GM21825 (cell line): ENCODE data around the gene ANKRD11.
"Not testable (repeated sequence)": the region's sequence is repeated elsewhere in the genome, so short reads cannot be mapped to it uniquely, and the experiment has no call there.

Experiments
- ATAC-seq: cut with Tn5 transposase; IDR thresholded peaks from one replicate; pipeline ENCODE4 v1.9.1; 2021; ENCODE audit warnings: mild to moderate bottlenecking, moderate library complexity; ENCODE audit not compliant: unreplicated experiment

ANKRD11 gene

GRCh38 chr16:89389504-89390223 lies 100.7 kb downstream of the ANKRD11 start:
- ATAC-seq = not testable (repeated sequence)

DNA sequence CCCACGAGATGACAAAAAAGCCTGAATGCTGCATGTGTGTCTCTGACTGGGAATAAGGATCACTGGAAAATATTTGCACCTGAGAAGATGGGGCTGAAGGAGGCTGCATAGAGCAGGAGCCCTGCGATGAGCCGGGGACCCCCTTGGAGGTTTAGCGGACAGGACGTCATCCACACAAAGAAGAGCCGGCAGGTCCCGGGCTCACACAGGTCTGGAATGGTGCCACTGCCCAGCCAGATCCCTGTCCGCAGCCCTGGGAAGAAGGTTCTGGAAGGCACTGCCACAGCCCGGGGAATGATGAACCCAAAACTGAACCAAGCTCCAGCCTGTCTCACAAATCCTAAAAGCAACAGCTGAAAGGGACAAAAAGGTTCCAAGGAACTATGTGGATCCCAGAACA lies 101.8 kb downstream of the ANKRD11 start:
- no peak for ATAC-seq

- ATAC-seq = no peak
These were observed 103.8 kb downstream of the ANKRD11 start for GRCh38 chr16:89386306-89387185.

DNA sequence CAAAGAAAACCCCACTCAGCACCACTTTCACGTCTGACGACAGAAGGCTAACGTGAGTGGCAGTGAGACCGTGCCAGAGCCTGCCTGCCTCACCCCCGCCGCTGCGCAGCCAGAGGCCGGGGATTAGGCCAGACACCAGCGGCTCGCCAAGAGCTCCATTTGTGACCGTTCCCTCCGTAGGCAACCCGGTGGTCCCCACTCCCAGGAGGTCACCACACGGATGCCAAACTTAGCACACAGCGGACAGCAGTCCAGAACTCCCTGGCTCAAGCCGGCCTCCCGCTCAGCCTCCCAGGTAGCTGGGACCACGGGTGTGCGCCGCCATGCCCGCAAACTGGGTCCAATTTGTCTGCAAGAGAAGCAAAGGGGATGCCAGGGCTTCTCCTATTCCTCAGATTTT lies 104.6 kb downstream of the ANKRD11 start:
- no peak for ATAC-seq

DNA sequence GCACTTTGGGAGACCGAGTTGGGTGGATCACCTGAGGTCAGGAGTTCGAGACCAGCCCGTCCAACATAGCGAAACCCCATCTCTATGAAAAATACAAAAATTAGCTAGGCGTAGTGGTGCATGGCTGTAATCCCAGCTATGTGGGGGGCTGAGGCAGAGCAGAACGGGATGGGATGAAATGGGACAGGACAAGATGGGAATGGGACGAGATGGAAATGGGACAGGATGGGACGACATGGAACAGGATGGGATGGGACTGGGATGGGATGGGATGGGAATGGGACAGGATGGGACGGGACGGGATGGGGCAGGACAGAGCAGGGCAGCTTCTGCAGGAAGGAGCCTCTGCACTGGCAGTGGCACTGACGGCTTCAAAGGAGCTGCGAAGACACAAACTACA lies 106.1 kb downstream of the ANKRD11 start:
- no peak for ATAC-seq

- no peak for ATAC-seq
These were observed 107.0 kb downstream of the ANKRD11 start for GRCh38 chr16:89383095-89384003.

GRCh38 chr16:89382555-89382954 lies 107.8 kb downstream of the ANKRD11 start:
- not testable (repeated sequence) for ATAC-seq

GRCh38 chr16:89381788-89382187 lies 108.6 kb downstream of the ANKRD11 start:
- no peak for ATAC-seq

- no peak for ATAC-seq
These were observed 109.7 kb downstream of the ANKRD11 start for GRCh38 chr16:89380681-89381080.

DNA sequence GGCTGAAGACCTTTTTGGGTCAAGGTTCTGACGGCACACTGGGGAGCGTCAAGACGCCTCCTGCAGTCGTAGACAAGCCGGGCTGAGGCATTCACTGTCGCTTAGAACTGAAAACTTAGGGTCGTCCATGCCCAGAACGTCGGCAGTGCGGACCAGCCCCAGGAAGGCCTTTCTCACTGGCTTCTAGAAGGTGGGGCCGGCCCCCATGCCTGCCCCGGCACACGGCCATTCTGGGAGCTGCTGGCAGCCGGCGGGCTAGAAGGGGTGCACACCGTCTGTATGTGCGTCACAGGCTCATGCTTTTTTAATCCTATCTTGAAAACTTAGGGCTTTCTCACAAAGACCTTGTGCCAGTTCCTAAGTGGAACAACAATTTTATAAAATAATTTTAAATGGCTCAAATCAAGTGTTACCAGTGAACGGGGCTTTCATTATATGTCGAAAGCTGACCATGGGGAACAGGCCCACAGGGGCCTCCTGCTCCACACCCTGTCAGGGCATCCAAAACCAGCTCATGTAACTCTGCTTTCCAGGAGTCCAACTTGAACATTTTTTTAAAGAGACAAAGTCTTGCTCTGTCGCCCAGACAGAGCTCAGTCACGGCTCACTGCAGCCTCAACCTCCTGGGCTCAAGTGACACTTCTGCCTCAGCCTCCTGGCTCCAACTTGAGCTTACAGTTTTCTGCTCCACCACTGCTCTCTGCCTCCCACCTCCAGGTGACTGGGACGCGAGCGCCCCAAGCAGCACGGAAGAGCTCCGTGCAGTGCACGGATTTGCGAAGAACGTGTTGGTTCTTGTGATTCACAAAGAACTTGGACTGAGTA lies 111.2 kb downstream of the ANKRD11 start:
- no peak for ATAC-seq

GRCh38 chr16:89377453-89377848 lies 112.9 kb downstream of the ANKRD11 start:
- ATAC-seq = no peak

DNA sequence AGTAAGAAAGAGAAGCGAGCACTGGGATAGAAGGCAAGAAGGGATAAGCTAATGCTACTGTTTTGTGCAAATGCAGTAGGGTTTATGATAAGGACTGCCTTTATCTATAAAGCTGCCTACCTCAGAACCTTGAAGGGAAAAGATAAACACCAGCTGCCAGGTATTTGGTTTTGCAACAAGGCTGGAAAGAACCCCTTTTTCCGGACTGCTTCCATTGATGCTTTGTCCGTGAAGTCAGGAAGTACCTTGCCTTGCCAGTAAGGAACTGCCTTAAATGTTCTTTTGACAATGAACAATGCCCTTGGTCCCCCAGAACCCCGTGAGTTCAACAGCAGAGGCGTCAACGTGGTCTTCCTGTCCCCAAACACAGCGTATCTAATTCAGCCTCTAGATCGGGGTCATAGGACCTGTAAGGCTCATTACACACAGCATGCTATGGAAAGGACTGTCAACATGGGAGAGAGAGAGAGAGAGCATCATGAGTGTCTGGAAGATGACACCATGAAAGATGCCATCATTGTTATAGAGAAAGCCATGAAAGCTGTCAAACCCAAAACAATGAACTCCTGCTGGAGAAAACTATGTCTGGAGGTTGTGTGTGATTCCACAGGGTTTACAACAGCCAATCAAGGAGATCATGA lies 113.4 kb downstream of the ANKRD11 start:
- ATAC-seq = no peak

- no peak for ATAC-seq
These were observed 114.7 kb downstream of the ANKRD11 start for GRCh38 chr16:89375686-89376085.

- peak; percentile 48 for ATAC-seq
These were observed 115.3 kb downstream of the ANKRD11 start for GRCh38 chr16:89375021-89375420.

- no peak for ATAC-seq
These were observed 115.9 kb downstream of the ANKRD11 start for GRCh38 chr16:89374393-89374960.

- ATAC-seq = no peak
These were observed 116.8 kb downstream of the ANKRD11 start for GRCh38 chr16:89373355-89374110.

DNA sequence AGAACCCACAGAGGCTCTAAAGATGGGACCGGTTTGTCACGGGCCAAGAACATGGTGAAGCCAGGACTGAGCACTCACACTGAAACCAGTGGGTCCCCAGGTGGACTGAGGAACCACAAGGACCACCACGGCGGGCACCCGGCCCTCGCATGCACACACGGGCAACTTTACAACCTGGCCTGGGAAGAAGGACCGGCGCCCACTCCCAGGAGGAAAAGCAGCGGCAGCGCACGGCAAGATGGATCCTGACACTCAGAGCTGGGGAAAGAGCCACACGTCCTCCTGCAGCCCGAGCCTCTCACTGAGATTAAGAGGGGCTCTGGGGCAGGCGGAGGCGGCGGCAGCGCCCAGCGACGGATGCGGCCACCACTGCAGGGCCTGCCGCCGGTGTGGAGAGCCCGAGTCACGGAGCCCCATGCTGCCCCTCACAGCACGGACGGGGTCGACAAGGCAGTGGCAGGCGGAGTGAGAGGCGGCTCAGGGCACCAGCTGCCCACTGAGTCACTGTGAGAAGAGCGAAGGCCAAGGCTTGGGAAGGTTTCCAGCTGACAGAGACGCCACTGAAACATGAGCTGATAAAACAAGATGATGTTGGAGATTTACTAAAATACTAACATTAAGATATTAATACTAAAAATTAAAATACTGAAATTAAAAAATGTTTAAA lies 118.3 kb downstream of the ANKRD11 start:
- ATAC-seq = no peak

- ATAC-seq = no peak
These were observed 119.0 kb downstream of the ANKRD11 start for GRCh38 chr16:89371386-89371785.
